IPS DF 4.7 (cell line): Measurements from ENCODE around the gene WWOX.

Experiments
- DNase-seq: peaks from one replicate; pipeline ENCODE4 v3.0.0-alpha.2; 2013; ENCODE audit warnings: low spot score; ENCODE audit errors: extremely low read depth

Gene WWOX

GRCh38 chr16:79162977-79163376 lies 1063.5 kb downstream of the WWOX start:
- DNase-seq, result no peak

GRCh38 chr16:79163691-79164387 lies 1064.4 kb downstream of the WWOX start:
- no peak for DNase-seq

- DNase-seq, result no peak
These were observed 1065.0 kb downstream of the WWOX start for GRCh38 chr16:79164388-79164995.

GRCh38 chr16:79165079-79165478 lies 1065.6 kb downstream of the WWOX start:
- no peak for DNase-seq

- no peak for DNase-seq
These were observed 1066.1 kb downstream of the WWOX start for GRCh38 chr16:79165506-79165905.

- DNase-seq, result no peak
These were observed 1068.4 kb downstream of the WWOX start for GRCh38 chr16:79167893-79168292.

GRCh38 chr16:79168321-79168720 lies 1068.9 kb downstream of the WWOX start:
- DNase-seq, result no peak

GRCh38 chr16:79169239-79169638 lies 1069.8 kb downstream of the WWOX start:
- peak; percentile 84 for DNase-seq

- DNase-seq, result no peak
These were observed 1071.2 kb downstream of the WWOX start for GRCh38 chr16:79170555-79171246.

GRCh38 chr16:79171504-79171903 lies 1072.0 kb downstream of the WWOX start:
- DNase-seq, result no peak

GRCh38 chr16:79171931-79172705 lies 1072.7 kb downstream of the WWOX start:
- no peak for DNase-seq

- no peak for DNase-seq
These were observed 1073.6 kb downstream of the WWOX start for GRCh38 chr16:79172976-79173500.

GRCh38 chr16:79173919-79174318 lies 1074.5 kb downstream of the WWOX start:
- DNase-seq, result no peak

- DNase-seq, result no peak
These were observed 1076.0 kb downstream of the WWOX start for GRCh38 chr16:79175286-79176057.

GRCh38 chr16:79177018-79177417 lies 1077.6 kb downstream of the WWOX start:
- DNase-seq, result no peak

GRCh38 chr16:79181419-79181818 lies 1082.0 kb downstream of the WWOX start:
- DNase-seq, result no peak

- no peak for DNase-seq
These were observed 1083.2 kb downstream of the WWOX start for GRCh38 chr16:79182616-79183015.

GRCh38 chr16:79183571-79183970 lies 1084.1 kb downstream of the WWOX start:
- DNase-seq, result no peak

GRCh38 chr16:79184464-79185030 lies 1085.1 kb downstream of the WWOX start:
- DNase-seq, result no peak

- DNase-seq, result no peak
These were observed 1086.3 kb downstream of the WWOX start for GRCh38 chr16:79185711-79186110.
